ES-I3 (cell line): ENCODE results near the gene CHRM4.

ENCODE experiments used
- H3K36me3 ChIP-seq: 2 replicates; pipeline ENCODE4 v1.6.1; 2013; ENCODE audit warnings: mild to moderate bottlenecking, low read length, control low read depth, moderate library complexity; ENCODE audit not compliant: insufficient read depth
- H3K4me1 ChIP-seq: 2 replicates; pipeline ENCODE4 v1.6.1; 2013; ENCODE audit warnings: mild to moderate bottlenecking, control low read depth, low read length; ENCODE audit not compliant: insufficient read depth
- H3K9ac ChIP-seq: 2 replicates; pipeline ENCODE4 v1.6.1; 2013; ENCODE audit warnings: low read depth, mild to moderate bottlenecking, low read length, moderate library complexity
- H3K9me3 ChIP-seq: 2 replicates; pipeline ENCODE4 v1.6.1; 2013; ENCODE audit warnings: mild to moderate bottlenecking, low read length, moderate library complexity; ENCODE audit not compliant: control insufficient read depth, insufficient read depth

Gene CHRM4

DNA sequence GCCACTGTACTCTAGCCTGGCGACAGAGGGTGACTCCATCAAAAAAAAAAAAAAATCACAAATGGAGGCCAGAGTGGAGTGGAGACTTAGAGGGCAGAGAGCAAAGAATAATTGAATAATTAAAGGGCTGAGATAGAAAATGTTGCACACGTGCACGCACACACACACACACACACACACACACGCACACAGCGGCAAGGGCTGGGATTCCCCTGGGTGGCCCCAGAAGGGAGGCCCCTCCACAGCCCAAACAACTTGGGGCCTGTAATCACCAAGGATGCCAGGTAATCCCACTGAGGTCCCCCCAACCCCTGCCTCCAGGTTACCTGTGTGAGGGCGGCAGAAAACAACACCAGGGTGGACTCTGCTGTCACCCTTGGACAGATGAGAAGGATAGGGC is 56.3 kb downstream of the CHRM4 start:
- Histone ChIP-seq H3K4me1 (peaks cover 52% of the 10 kb centered on the region), H3K36me3 (no peaks in the 10 kb centered on the region), H3K9me3 (no peaks in the 10 kb centered on the region), H3K9ac (no peak overlapping the region)

DNA sequence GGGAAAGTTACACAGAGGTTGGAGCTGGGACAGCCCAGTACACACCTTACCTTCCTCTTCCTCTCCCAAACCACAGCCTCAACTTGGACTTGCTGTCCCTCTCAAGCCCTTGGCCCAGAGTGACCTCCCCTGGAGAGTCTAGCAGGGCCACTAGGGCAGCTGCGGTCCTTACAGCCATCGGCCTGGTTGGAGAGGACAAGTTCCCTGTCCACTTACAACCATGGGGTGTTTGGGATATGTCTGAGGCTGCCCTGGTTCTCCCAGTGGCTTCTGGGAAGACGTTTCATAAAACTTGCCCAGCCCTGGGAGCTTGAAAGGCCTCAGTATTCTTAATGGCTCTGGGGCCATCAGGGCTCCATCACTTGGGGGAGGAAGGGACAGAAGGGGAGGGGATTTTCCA is 57.4 kb downstream of the CHRM4 start:
- Histone ChIP-seq H3K36me3 (no peaks in the 10 kb centered on the region), H3K9me3 (no peaks in the 10 kb centered on the region), H3K4me1 (peaks cover 47% of the 10 kb centered on the region), H3K9ac (no peak overlapping the region)
